Cardiac septum (tissue), 1 donor: ENCODE results near the gene IRGQ. TPM values are rescaled to one million over a fixed set of nuclear protein-coding genes. Genes with fewer than 3 reads are reported as not detected.
"Not testable (repeated sequence)": the region's sequence is repeated elsewhere in the genome, so short reads cannot be mapped to it uniquely, and the experiment has no call there.

Experiments
- DNase-seq: peaks from one replicate; pipeline ENCODE4 v3.0.0-alpha.2; 2020; ENCODE audit warnings: low spot score
- intact Hi-C: fragments of 100-400 bp; cut with DNase I; formaldehyde crosslinking; loops from one replicate; pipeline ENCODE4 v1.14.0; 2022
- total RNA-seq: library from RNA; stranded (reverse); fragmentation: NEBNext Ultra II Directional; extraction: Animal tissue kit (Norgen Biotek cat#: 25700); gene quantifications from one replicate; pipeline ENCODE4 v1.2.1, GENCODE V29; 2021
- donor health status: DM: no; HTN: no; CAD: no.

The IRGQ gene
- total RNA-seq, 1 donor from 2014 or later, result 30.2 TPM

DNA sequence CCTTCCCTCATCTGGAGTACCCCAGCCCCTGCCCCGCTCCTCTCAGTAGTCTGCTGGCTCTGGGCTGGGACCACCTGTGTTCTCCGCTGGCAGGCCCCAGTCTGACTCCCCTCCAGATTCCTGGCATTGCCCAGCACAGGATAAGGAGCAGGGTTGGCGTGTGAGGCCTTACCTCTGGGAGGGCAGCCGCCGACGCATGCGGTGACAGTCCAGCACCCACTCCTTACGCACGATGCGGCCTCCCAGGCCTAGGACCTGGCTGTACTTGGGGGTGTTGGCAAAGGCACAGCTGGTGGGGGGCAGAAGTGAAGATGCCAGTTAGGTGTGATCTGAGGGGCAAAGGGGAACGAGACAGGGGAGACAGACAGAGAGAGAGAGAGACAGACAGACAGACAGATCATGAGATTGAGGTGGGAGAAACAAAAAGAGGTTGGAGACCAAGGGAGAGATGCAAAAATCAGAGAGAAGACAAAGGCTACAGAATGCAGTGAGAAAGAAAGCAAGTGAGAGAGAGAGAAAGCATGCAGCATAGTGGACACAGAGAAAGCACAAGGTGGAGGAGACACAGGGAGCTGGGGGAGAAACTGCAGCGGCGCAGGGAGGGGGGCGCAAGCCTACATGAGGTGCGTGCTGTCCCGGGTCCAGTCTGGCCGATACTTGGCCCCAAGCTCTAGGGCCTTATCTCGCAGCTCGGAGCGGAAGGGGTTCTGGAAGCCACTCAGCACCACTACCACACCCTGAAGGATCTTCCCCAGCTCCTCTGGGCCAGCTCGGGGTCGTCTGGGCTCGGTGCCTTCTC lies 44.3 kb downstream of the IRGQ start:
- intact Hi-C loops, result loop anchor here (5.0 kb wide), 1 partner anchor 101 kb away; no protein-coding TSS in a partner anchor
- no peak for DNase-seq

- intact Hi-C loops, result no loop called here
- no peak for DNase-seq
Measured at GRCh38 chr19:43548706-43549105, 47.2 kb downstream of the IRGQ start.

DNA sequence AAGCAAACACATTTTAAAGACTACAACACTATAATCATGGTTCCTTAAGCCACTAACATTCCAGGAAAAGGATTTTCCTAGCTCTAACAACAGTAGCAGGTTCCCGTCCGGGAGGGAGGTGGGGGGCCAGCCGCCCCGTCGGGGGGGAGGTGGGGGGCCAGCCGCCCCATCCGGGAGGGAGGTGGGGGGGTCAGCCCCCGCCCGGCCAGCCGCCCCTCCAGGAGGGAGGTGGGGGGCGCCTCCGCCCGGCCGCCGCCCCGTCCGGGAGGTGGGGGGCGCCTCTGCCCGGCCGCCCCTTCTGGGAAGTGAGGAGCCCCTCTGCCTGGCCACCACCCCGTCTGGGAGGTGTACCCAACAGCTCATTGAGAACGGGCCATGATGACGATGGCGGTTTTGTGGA lies 48.0 kb downstream of the IRGQ start:
- intact Hi-C loops, DNase-seq: not testable (repeated sequence)

- no peak for DNase-seq
- intact Hi-C loops, result no loop called here
Measured at GRCh38 chr19:43546581-43546980, 49.4 kb downstream of the IRGQ start.

DNA sequence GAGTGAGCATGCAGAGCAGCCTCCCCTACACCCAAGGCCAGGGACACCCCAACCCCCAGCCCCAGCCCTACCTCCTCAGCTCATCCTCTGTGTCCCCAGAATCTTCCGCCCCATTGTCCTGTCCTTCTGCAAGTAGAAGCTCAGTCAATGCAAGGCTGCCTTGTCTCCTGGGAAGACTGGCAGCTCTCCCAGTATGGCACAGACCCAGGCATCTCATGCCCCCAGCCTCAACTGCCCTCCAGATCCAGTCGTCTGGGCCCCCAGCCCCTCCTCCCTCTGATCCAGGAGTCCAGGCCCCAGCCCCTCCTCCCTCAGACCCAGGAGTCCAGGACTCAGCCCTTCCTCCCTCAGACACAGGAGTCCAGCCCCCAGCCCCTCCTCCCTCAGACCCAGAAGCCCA lies 50.0 kb downstream of the IRGQ start:
- intact Hi-C loops, result no loop called here
- no peak for DNase-seq

DNA sequence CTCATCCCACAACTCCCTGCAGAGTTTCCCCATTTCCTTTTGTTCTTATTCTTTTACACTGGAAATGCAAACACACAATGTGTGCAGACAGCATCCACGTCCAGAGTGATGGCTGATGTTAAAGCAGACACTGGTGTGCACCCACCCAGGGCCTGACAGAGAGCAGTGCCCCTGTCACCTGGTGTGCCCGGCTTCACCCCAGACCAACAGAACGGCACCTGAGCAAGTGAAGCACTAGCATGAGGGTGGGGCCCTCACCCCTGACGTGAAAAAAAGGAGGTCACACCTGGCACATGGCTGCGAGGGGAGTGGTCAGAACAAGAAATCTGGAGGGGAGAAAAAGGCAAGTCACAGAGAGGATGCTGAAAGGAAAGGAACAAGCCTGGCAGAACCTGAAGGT lies 50.7 kb downstream of the IRGQ start:
- no peak for DNase-seq
- intact Hi-C loops, result no loop called here

DNA sequence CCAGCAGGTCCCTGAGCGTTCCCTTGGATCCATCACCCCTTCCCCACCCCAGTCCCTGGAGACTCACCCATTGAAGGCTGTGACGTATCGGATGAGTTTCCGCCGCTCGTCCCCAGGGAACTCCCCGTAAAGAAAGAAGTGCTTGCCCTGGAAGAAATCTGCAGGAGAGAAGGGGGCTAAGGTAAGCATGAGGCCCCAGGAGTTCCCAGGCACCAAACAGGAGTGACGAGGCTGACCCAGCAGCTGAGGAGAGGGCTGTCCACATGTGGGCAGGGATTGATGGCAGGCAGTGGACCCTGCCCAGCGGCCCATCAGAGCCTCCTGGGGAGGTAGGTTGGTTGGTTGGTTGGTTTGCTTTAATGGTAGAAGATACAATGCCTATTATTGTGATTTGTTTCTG lies 51.9 kb downstream of the IRGQ start:
- DNase-seq, result no peak
- intact Hi-C loops, result no loop called here

DNA sequence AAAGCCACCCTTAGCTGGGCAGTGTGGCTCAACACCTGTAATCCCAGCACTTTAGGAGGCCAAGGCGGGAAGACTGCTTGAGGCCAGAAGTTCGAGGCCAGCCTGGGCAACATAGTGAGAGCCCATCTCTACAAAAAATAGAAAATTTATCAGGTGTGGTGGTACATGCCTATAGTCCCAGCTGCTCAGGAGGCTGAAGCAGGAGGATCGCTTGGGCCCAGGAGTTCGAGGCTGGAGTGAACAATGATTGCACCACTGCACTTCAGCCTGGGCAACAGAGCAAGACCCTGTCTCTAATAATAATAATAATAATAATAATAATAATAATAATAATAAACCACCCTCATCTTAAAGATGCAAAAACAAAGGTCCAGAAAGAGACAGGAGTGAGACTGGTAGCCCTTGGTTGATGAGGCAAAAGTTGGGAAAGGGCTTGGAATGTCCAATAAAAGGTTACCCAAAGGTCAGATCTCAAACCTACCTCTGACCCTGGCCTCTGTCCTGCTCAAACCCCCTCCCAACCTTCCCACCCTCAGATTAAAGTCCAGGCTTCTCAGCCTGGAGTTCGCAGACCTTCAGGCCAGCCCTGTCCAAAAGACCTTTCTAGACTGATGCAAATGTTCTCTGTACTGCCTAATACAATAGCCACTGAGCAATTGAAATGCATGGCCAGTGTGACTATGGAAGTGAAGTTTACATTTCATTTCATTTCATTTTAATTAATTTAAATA lies 53.8 kb downstream of the IRGQ start:
- no peak for DNase-seq
- intact Hi-C loops, result no loop called here

DNA sequence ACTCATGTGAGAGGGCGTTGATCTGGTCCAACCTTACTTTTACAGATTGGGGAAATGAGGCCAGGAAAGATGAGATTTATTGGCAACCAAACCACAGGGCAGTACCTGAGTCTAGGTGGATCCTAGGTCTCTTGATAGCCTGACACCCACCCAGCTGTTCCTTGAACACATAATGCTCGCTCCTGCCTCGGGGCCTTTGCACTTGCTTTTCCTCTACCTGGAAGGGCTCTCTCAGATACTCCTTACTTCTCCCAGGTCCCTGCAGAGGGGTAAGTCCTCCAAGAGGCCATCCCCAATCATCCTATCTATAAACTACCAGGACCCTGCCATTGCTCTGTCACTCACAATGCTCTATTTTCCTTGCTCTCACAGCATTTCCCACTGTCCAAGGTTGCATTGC lies 55.6 kb downstream of the IRGQ start:
- no peak for DNase-seq
- intact Hi-C loops, result no loop called here

DNA sequence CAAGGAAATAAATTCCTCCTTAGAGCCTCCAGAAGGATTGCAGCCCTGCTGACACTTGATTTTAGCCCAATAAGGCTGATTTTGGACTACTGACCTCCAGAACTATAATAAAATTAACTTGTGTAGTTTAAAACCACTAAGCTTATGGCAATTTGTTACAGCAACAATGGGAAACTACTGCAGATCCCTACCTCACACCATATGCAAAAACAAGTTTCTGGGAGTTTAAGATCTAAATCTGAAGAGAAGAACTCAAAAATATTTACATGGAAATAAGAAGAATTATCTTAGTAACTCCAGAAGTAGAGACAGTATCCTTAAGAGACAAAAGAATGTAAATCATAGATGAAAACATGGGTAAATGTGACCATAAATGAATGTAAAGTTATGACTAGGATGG lies 57.0 kb downstream of the IRGQ start:
- DNase-seq, result no peak
- intact Hi-C loops, result loop anchor here (10.0 kb wide), 1 partner anchor 246 kb away; the partner anchor contains the start of gene KCNN4

- intact Hi-C loops, result loop anchor here (1.0 to 10.0 kb wide), 3 partner anchors 62 to 250 kb away; partner anchors contain the start of genes IRGQ, KCNN4 and ZNF576
Measured at GRCh38 chr19:43534816-43535761, 60.8 kb downstream of the IRGQ start.

More at GRCh38 chr19:43534816-43535761, 60.8 kb downstream of the IRGQ start:
- DNase-seq, result peak; percentile 76

Other genes with a start within 250 kb of the IRGQ start
- gene CD177, start 242.4 kb downstream of the IRGQ start, total RNA-seq, result 1.4 TPM
- not detected for gene TEX101, start 181.2 kb downstream of the IRGQ start, total RNA-seq
- gene LYPD3, start 130.5 kb downstream of the IRGQ start, total RNA-seq, result not detected
- gene PHLDB3, start 91.4 kb downstream of the IRGQ start, total RNA-seq, result 7.3 TPM
- 12.2 TPM for gene ETHE1, start 68.9 kb downstream of the IRGQ start, total RNA-seq
- gene ZNF575, start 62.9 kb downstream of the IRGQ start, total RNA-seq, result 1.7 TPM
- 17.9 TPM for gene XRCC1, start 20.6 kb downstream of the IRGQ start, total RNA-seq
- 1.7 TPM for gene PINLYP, start 20.3 kb downstream of the IRGQ start, total RNA-seq
- 11.5 TPM for gene ZNF576, start 461 bp upstream of the IRGQ start, total RNA-seq
- gene SRRM5, start 16.0 kb upstream of the IRGQ start, total RNA-seq, result 0.38 TPM
- gene ZNF428, start 23.5 kb upstream of the IRGQ start, total RNA-seq, result 35.6 TPM
- gene CADM4, start 43.7 kb upstream of the IRGQ start, total RNA-seq, result 5.7 TPM
- 6.2 TPM for gene PLAUR, start 74.0 kb upstream of the IRGQ start, total RNA-seq
- not detected for gene IRGC, start 119.9 kb upstream of the IRGQ start, total RNA-seq
- gene SMG9, start 158.8 kb upstream of the IRGQ start, total RNA-seq, result 17.2 TPM
- 0.43 TPM for gene KCNN4, start 184.8 kb upstream of the IRGQ start, total RNA-seq
- gene LYPD5, start 206.3 kb upstream of the IRGQ start, total RNA-seq, result 1.3 TPM
- gene ZNF283, start 231.2 kb upstream of the IRGQ start, total RNA-seq, result 15.2 TPM